Caki2 (cell line): Measurements from ENCODE around the gene WNT3A. TPM values are rescaled to one million over a fixed set of nuclear protein-coding genes. Genes with fewer than 3 reads are reported as not detected.

ENCODE experiments used
- DNase-seq: peaks from one replicate; pipeline ENCODE4 v3.0.0-alpha.2; 2015; ENCODE audit warnings: low read depth
- in situ Hi-C: cut with HindIII; loops from 2 replicates; pipeline ENCODE4 v1.10.0; 2016; ENCODE audit warnings: low sequenced_read_pairs, low pct_unique_long_range_greater_than_20kb, mixed read lengths
- total RNA-seq: library from RNA; depleted of rRNA; stranded (reverse); fragments of >200 nt; shearing (Covaris generic); gene quantifications from 2 replicates; pipeline ENCODE4 v1.2.3, GENCODE V29; 2014; ENCODE audit warnings: low replicate concordance

The WNT3A gene
- total RNA-seq, 1 experiment from 2014 or later, result not detected

DNA sequence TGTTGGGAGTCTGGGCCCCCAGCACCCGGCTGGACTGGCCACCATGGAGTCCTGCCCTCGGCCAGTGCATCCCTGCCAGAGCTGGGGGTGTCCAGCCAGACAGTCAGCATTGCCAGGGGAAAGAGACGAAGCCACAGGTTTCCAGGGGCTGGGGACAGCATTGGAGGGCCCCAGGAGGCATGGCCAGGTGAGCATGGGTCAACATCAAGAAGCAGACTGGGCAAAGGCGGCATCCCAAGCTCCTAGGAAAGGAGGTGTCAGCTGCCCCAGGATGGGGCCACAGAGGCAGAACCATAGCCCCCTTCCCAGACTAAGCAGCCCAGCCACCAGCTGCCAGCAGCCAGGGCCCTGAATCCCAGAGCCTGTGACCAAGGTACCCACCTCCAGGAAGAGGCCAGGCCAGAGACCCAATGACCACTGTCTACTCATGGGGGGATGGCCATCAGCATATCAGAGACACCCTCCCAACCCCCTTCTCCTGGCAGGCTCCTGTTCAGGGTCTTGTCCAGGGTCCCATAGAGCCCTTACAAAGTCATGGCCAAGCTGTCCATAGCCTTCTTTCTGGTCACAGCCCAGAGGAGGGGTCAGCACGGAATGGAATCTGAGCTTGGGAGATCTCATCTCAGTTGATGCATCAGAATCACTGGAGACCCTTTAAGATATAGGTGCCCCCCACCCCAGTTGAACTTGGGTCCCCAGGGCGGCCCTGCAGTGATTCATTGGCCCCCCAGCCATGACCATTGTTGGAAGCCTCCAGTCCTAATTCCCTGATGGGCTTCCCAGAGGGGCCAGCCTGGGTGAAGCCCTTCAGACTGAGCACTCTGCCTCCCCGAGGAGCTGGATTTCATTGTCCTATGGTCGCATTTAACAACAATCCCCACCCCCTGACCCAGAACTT is 32.5 kb downstream of the WNT3A start:
- in situ Hi-C loops, result no loop called here
- no peak for DNase-seq

DNA sequence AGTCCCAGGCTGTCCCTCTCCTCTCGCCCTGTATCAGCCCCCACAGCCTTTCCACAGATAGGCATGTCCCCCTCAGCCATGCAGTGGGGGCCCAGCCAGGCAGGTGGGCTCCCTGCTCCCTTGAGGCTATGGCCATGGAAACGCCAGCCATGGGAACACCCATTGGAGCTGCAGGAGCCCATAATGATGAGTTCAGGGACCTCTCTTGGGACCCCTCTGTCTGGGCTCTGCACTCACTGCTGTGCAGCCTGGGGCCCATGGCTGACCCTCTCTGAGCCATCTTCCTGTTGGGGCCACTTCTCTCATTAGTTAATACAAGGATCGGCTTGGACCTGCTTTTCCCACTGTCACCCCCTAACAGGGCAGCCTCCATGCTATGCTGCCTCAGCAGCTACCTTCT is 33.2 kb downstream of the WNT3A start:
- in situ Hi-C loops, result no loop called here
- DNase-seq, result no peak

DNA sequence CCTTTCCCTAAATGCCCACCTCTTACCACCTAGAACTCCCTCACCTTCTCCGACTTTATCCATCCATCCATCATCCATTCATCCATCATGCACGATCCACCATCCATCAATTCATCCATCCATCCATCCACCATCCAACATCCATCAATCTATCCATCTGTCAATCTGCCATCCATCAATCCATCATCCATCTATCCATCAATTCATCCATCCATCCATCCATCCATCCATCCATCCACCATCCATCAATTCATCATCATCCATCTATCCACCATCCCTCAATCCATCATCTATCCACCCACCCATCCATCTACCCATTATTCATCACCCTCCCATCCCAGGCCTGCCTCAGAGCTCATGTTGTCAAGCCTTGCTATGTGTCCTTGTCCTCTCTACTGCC is 34.5 kb downstream of the WNT3A start:
- no peak for DNase-seq
- in situ Hi-C loops, result no loop called here

DNA sequence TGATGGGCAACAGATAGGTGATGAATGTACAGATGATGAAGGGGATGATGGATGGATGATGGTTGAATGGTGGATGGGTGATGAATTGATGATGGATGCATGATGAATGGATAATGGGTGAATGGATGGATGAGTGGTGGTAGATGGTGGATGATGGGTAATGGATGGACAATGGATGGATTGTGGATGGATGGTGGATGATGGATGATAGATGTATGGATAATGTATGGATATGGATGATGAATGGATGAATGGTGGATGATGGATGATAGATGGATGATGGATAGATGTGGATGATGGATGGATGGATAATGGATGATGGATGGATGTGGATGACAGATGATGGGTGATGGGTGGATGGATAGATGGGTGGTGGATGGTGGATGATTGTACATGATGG is 35.7 kb downstream of the WNT3A start:
- DNase-seq, result no peak
- in situ Hi-C loops, result no loop called here

DNA sequence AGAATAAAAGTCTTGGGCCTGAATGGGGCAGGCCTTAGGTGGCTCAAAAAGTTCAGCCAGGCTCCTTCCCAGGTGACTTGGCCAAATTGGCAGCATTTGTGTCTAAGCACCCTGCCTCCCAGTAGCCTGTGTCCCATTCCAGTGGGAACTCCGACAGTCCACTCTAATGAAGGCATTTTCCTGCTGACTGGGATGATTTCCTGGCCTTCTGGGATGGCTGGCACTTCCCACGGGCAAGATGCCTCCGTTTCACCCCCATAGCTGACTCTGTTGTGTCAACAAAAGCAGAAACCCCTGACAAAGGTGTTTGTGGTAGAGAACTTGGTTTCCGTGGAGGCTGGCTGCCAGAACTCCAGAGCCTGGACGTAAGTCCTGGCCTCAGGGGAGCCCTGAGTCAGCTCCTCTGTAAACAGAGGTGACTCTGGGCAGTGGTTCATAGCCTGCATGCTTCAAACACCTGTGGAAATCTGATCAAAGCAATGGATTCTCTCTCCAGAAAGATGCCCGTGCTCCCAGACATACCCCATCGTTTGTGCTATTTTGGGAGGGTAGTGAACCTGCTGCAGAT is 36.6 kb downstream of the WNT3A start:
- in situ Hi-C loops, result no loop called here
- no peak for DNase-seq

DNA sequence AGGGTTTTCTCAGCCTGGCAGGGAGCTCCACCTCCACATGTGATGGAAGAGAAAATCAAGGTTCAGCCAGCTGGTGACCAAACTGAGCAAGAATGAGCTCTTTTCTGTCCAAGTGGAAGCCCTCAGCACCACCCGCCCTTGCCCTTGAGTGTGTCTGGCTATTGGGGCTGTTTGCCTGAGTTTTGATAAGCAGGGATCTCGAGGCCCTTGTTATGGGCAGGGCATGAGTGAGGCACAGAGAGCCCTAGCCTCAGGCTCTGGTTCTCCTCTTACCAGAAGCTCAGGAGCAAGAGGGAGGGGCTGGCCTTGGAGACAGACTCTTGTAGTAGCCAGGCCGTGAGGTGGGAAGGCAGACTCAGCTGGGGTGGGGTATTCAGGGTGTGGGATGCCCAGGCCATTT is 38.2 kb downstream of the WNT3A start:
- in situ Hi-C loops, result no loop called here
- no peak for DNase-seq

DNA sequence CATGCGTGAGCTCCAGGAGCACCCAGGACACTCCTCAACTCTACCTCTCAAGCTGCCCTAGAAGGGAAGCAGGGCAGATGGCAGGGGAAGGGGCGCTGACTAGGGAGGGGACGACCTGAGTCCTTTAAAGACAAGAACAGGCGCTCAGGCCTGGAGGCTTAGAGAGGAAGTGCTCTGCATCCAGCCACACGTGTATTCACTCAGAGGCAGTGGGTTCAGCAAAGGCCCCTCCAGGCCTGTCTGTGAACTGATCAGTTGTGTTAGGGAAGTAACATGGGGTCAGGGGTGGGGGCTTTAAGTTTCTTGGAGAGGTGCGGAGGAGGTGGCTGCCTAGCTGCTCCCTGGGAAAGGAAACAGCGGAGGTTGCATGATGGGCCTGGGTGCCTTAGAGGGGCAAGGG is 38.6 kb downstream of the WNT3A start:
- in situ Hi-C loops, result no loop called here

DNA sequence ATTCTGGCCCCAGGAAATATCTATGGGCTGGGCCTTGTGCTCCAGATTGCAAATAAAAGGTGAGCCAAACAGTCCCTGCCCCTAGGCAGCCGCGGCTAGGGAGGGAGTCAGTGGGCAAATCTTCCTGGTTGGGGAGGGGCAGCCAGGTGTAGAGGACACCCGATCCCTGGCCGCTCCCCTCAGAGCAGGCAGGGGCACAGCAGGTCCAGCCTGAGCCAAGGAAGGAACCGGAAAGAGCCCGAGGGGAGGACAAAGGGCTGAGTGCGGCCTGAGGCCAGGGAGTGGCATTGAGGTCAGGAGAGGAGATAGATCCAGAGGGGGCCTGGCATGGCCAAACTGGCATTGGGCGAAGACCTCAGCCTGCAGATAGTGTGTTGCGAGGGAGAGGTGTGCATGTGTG is 39.1 kb downstream of the WNT3A start:
- in situ Hi-C loops, result no loop called here
- no peak for DNase-seq

More for the DNA sequence above, 38.6 kb downstream of the WNT3A start:
- DNase-seq, result no peak

DNA sequence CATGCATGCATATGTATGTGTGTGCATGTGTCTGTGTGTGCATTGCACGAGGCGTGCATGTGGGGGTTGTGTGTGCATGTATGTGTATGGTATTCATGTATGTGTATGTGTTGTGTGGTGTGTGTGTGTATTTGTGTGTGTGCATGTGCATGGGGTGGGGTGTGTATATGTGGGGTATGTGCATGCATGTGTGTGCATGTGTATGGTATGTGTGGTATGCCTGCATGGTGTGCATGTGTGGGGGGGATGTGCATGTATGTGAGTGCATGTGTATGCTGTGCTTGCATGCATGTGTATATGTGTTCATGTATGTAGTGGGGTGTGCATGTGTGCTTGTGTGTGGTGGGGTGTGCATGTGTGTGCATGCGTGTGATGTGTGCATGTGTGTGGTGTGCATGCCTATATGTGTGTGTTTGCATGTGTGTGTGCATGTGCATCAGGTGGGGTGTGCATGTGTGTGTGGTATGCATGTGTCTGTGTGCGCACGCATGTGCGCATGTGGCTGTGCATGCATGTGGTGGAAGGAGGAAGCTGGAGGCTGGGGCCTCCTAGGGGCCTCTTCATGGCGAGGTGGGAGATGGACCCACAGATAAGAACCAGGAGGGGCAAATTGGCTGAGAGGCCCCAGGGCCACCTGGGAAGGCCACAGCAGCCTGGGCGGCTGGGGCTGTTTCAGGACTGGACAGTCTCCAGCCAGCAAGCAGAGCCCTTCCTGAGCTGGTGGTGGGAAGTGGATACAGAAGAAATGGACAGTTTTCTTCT is 39.8 kb downstream of the WNT3A start:
- DNase-seq, result no peak
- in situ Hi-C loops, result no loop called here

DNA sequence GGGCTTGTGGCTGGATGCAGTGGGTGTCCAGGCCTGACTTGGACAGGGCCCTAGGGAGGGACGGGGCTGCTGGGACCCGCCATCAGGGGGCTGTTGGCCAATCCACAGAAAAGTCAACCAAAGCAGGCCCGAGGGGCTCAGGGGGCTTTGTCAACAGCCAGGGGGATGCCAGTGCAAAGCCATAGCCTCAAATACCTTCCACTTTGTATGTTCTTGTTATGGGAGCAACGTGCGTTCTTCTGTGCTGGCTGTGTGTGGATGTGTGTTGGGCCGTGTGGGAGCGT is 40.3 kb downstream of the WNT3A start:
- in situ Hi-C loops, result no loop called here
- DNase-seq, result no peak

DNA sequence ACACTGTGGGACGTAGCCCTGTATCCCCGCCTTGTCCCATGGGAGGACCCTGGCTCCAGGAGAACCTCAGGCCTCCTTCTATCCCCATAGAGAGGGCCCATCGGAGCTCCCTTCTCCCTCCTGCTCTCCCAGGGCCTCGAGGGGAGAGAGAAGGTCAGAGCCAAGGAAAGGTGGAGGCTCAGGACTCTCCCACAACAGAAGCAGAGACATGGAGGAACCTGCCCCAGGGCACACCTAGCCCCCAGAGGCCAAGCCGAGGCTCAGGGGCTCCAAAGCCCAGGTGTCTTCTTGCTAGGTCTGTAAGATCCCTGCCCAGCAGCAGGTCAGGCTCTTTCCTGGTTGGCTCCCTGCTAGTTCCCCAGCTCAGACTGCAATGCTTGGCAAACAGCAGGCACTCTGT is 41.3 kb downstream of the WNT3A start:
- in situ Hi-C loops, result no loop called here
- no peak for DNase-seq

DNA sequence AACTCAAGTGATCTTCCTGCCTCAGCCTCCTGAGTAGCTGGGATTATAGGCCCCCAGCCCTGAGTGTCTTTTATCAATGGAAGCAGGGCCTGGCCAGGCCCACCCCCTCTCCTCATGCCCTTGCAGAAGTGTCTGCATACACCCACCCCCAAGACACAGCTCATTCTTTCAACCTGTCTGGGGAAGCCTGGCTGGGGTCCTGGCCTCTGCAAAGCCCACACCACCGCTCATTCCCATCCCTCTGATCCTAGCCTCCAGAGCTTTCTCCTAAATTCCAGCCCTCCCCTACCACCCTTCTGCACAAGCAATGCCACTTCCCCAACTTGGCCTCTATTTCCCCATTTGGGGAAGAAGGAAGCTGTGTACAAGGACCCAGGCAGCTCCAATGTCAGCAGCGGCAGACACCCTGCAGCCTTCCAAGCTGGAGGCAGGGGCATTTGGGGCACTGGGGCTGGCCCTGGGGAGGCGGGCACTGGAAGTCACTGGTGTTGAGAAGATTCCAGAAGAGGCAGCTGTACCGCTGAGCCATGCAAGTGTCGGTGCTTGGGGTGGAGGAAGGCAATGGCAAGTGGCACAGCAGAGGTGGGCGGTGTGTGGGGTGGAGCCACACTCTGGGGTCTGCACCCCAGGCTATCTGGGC is 42.0 kb downstream of the WNT3A start:
- in situ Hi-C loops, result no loop called here
- DNase-seq, result no peak

DNA sequence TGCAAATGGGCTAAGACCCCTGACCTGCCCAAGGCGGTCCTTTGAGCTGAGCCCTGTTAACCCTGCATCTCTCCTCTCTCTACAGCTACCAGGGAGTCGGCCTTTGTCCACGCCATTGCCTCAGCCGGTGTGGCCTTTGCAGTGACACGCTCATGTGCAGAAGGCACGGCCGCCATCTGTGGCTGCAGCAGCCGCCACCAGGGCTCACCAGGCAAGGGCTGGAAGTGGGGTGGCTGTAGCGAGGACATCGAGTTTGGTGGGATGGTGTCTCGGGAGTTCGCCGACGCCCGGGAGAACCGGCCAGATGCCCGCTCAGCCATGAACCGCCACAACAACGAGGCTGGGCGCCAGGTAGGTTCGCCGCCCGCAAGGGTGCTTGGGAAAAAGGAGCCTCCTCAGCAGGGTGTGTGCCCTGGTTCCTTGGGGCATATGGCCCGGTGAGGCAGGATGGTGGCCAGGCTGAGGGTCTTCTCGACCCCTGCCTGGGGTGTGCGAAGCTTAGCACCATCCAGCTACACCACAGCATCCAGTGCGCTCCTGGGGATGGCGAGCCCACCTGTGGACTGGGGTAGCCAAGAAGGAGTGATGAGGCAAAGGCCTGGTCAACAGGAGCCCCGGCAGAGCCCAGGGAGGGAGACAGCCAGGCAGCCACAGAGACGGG is 43.9 kb downstream of the WNT3A start:
- in situ Hi-C loops, result no loop called here
- no peak for DNase-seq

DNA sequence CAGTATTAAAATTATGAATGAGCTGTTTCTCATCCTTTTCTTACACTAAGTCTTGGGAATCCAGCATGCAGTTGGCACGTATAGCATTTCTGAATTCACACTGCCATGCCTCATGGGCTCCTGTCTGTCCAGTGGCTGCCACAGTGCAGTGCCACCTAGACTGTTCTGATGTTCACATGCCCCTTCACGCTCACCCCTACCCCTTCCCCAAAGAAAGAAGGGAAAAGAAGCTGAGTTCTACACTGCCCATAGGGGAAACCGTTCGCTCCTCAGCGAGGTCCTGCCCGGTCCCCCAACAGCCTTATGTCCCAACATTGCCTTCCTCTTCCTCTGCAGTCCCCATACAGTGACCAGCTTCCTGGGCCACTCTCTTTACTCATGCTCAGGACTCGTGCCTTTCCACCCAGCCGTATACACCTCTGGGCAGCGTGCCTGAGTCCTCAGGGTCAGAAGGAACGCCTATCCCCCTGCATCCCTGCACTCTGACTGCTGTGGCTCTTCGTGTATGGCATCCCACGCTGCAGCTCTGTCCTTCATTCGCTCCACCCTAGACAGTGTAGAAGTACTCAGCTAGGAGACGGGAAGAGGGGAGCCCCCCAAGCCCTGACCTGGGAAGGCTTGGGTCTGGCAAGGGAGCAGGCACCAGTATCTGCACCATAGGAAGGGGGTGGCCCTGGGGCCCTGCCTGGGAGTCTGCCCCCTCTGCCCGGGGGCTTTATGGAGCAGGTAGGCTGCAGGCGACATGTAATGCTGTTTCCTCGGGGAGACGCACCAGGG is 51.6 kb downstream of the WNT3A start:
- no peak for DNase-seq
- in situ Hi-C loops, result no loop called here

DNA sequence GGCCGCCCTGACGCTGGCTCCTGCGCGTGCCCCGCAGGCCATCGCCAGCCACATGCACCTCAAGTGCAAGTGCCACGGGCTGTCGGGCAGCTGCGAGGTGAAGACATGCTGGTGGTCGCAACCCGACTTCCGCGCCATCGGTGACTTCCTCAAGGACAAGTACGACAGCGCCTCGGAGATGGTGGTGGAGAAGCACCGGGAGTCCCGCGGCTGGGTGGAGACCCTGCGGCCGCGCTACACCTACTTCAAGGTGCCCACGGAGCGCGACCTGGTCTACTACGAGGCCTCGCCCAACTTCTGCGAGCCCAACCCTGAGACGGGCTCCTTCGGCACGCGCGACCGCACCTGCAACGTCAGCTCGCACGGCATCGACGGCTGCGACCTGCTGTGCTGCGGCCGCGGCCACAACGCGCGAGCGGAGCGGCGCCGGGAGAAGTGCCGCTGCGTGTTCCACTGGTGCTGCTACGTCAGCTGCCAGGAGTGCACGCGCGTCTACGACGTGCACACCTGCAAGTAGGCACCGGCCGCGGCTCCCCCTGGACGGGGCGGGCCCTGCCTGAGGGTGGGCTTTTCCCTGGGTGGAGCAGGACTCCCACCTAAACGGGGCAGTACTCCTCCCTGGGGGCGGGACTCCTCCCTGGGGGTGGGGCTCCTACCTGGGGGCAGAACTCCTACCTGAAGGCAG is 52.3 kb downstream of the WNT3A start:
- DNase-seq, result no peak
- in situ Hi-C loops, result no loop called here

DNA sequence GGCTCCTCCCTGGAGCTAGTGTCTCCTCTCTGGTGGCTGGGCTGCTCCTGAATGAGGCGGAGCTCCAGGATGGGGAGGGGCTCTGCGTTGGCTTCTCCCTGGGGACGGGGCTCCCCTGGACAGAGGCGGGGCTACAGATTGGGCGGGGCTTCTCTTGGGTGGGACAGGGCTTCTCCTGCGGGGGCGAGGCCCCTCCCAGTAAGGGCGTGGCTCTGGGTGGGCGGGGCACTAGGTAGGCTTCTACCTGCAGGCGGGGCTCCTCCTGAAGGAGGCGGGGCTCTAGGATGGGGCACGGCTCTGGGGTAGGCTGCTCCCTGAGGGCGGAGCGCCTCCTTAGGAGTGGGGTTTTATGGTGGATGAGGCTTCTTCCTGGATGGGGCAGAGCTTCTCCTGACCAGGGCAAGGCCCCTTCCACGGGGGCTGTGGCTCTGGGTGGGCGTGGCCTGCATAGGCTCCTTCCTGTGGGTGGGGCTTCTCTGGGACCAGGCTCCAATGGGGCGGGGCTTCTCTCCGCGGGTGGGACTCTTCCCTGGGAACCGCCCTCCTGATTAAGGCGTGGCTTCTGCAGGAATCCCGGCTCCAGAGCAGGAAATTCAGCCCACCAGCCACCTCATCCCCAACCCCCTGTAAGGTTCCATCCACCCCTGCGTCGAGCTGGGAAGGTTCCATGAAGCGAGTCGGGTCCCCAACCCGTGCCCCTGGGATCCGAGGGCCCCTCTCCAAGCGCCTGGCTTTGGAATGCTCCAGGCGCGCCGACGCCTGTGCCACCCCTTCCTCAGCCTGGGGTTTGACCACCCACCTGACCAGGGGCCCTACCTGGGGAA is 53.0 kb downstream of the WNT3A start:
- in situ Hi-C loops, result no loop called here
- peak; percentile 91 for DNase-seq
